Measurements from ENCODE around the gene NAT8L.

GRCh38 chr4:2081540-2081939 is 22.4 kb downstream of the NAT8L start:
- no peak for TF ChIP-seq ZNF274 (IDR thresholded peaks at IDR 0.05; ENCODE audit: low read depth, low read length)
- no peak for TF ChIP-seq SUZ12 (IDR thresholded peaks at IDR 0.05; ENCODE audit: extremely low read depth, insufficient read depth, insufficient read length)
- TF ChIP-seq YY1 (IDR thresholded peaks at IDR 0.05; ENCODE audit: insufficient read depth, insufficient read length) = no peak

Data from NT2/D1 (cell line).